Left ventricle myocardium inferior (tissue), 1 donor: ENCODE data around the gene TBX2. TPM values are rescaled to one million over a fixed set of nuclear protein-coding genes. Genes with fewer than 3 reads are reported as not detected.
A peak's percentile ranks its signal among the peaks of the same experiment; 100 is the strongest.

Source experiments
- DNase-seq: peaks from one replicate; pipeline ENCODE4 v3.0.0-alpha.2; 2020
- H3K27ac ChIP-seq: fragments of 200-600 bp; replicated peaks from 2 replicates; pipeline ENCODE4 v1.8.0; 2021
- H3K27me3 ChIP-seq: fragments of 200-600 bp; 2 replicates; pipeline ENCODE4 v1.8.0; 2021; ENCODE audit warnings: low read depth
- H3K36me3 ChIP-seq: fragments of 200-600 bp; 2 replicates; pipeline ENCODE4 v1.8.0; 2021
- H3K4me1 ChIP-seq: fragments of 200-600 bp; 2 replicates; pipeline ENCODE4 v1.8.0; 2021
- H3K4me3 ChIP-seq: fragments of 200-600 bp; 2 replicates; pipeline ENCODE4 v1.8.0; 2021; ENCODE audit warnings: mild to moderate bottlenecking, moderate library complexity
- H3K9me3 ChIP-seq: fragments of 200-600 bp; replicated peaks from 2 replicates; pipeline ENCODE4 v1.8.0; 2021
- CTCF ChIP-seq: fragments of 200-600 bp; IDR thresholded peaks from 2 replicates; pipeline ENCODE4 v1.8.0; 2021; ENCODE audit warnings: antibody characterized with exemption, mild to moderate bottlenecking, borderline replicate concordance
- intact Hi-C: fragments of 100-400 bp; cut with micrococcal nuclease; formaldehyde crosslinking; loops from one replicate; pipeline ENCODE4 v1.11.0; 2022
- total RNA-seq: library from RNA; stranded (reverse); fragmentation: NEBNext Ultra II Directional; extraction: Animal tissue kit (Norgen Biotek cat#: 25700); gene quantifications from one replicate; pipeline ENCODE4 v1.2.1, GENCODE V29; 2021
- donor health status: DM: no; HTN: yes; CAD: no; lungs with severe emphysema.

Gene TBX2
- total RNA-seq, 1 donor from 2014 or later, result 8.2 TPM

- DNase-seq, result no peak
- H3K27ac ChIP-seq, result no peak overlapping the region
- no peak overlapping the region for H3K4me3 ChIP-seq
- no peaks in the 10 kb centered on the region for H3K9me3 ChIP-seq
- no peaks in the 10 kb centered on the region for H3K36me3 ChIP-seq
- peaks cover 11% of the 10 kb centered on the region for H3K4me1 ChIP-seq
- no peak for TF ChIP-seq CTCF
- peaks cover 37% of the 10 kb centered on the region for H3K27me3 ChIP-seq
- intact Hi-C loops, result no loop called here
These were observed 36.6 kb upstream of the TBX2 start for GRCh38 chr17:61362852-61363600.

GRCh38 chr17:61363601-61364462 lies 35.8 kb upstream of the TBX2 start:
- DNase-seq, result no peak
- H3K4me3 ChIP-seq, result no peak overlapping the region
- H3K27me3 ChIP-seq, result peaks cover 29% of the 10 kb centered on the region
- H3K9me3 ChIP-seq, result no peaks in the 10 kb centered on the region
- H3K4me1 ChIP-seq, result peaks cover 11% of the 10 kb centered on the region
- intact Hi-C loops, result no loop called here
- no peak overlapping the region for H3K27ac ChIP-seq
- H3K36me3 ChIP-seq, result no peaks in the 10 kb centered on the region
- TF ChIP-seq CTCF, result no peak

- DNase-seq, result no peak
- no peak for TF ChIP-seq CTCF
- Histone ChIP-seq H3K27me3 (peaks cover 29% of the 10 kb centered on the region), H3K9me3 (no peaks in the 10 kb centered on the region), H3K27ac (no peak overlapping the region), H3K4me1 (peaks cover 11% of the 10 kb centered on the region), H3K4me3 (no peak overlapping the region), H3K36me3 (no peaks in the 10 kb centered on the region)
- intact Hi-C loops, result no loop called here
These were observed 35.2 kb upstream of the TBX2 start for GRCh38 chr17:61364463-61364846.

GRCh38 chr17:61366076-61366714 lies 33.4 kb upstream of the TBX2 start:
- H3K4me1 ChIP-seq, result peaks cover 11% of the 10 kb centered on the region
- peaks cover 11% of the 10 kb centered on the region for H3K27me3 ChIP-seq
- intact Hi-C loops, result no loop called here
- TF ChIP-seq CTCF, result no peak
- DNase-seq, result no peak
- H3K9me3 ChIP-seq, result no peaks in the 10 kb centered on the region
- no peaks in the 10 kb centered on the region for H3K36me3 ChIP-seq
- no peak overlapping the region for H3K4me3 ChIP-seq
- peak overlapping the region; percentile 36 for H3K27ac ChIP-seq

- Histone ChIP-seq H3K9me3 (no peaks in the 10 kb centered on the region), H3K27ac (peak overlapping the region; percentile 36), H3K36me3 (no peaks in the 10 kb centered on the region), H3K27me3 (peaks cover 6% of the 10 kb centered on the region), H3K4me3 (no peak overlapping the region), H3K4me1 (peaks cover 11% of the 10 kb centered on the region)
- intact Hi-C loops, result no loop called here
- peak; percentile 72 for DNase-seq
- TF ChIP-seq CTCF, result no peak
These were observed 32.8 kb upstream of the TBX2 start for GRCh38 chr17:61366715-61367413.
